HAP-1 (cell line): ENCODE results near the gene SMIM27.
"Not testable (repeated sequence)": the region's sequence is repeated elsewhere in the genome, so short reads cannot be mapped to it uniquely, and the experiment has no call there.

Experiments used
- DNase-seq, 2 experiments: peaks; one replicate each; pipeline ENCODE4 v3.0.0-alpha.2; 2016 to 2020; ENCODE audit warnings: low spot score in 2 of 2
- H3K27me3 ChIP-seq: fragments of 250-450 bp; sonication (Bioruptor Pico); 2 replicates; pipeline ENCODE4 v1.5.1; 2020; ENCODE audit warnings: low read depth, mild to moderate bottlenecking, moderate library complexity
- H3K36me3 ChIP-seq: fragments of 250-450 bp; sonication (Bioruptor Pico); replicated peaks from 2 replicates; pipeline ENCODE4 v1.5.1; 2020; ENCODE audit warnings: mild to moderate bottlenecking
- H3K4me1 ChIP-seq: fragments of 250-450 bp; sonication (Bioruptor Pico); 2 replicates; pipeline ENCODE4 v1.5.1; 2020; ENCODE audit warnings: mild to moderate bottlenecking
- H3K4me3 ChIP-seq: fragments of 250-450 bp; sonication (Bioruptor Pico); 2 replicates; pipeline ENCODE4 v1.5.1; 2020; ENCODE audit warnings: mild to moderate bottlenecking, moderate library complexity
- H3K9me3 ChIP-seq: fragments of 250-450 bp; sonication (Bioruptor Pico); 2 replicates; pipeline ENCODE4 v1.5.1; 2020; ENCODE audit warnings: mild to moderate bottlenecking, moderate library complexity
- in situ Hi-C: fragments of 300-500 bp; cut with MboI; formaldehyde crosslinking; loops from 3 replicates; pipeline ENCODE4 v1.14.3; 2020; ENCODE audit warnings: low sequenced_read_pairs, inconsistent platforms, mixed read lengths

Gene SMIM27

GRCh38 chr9:32552172-32552872 lies at the start of gene SMIM27, which contains the start of gene TOPORS:
Gene SMIM27 (plus strand): TSS chr9:32552327. CDS start chr9:32552435, 108 bp downstream.
Gene TOPORS (minus strand): TSS chr9:32552586. CDS start chr9:32552436, 150 bp downstream.
- Histone ChIP-seq H3K4me3 (peak within 1 kb of the TSS; percentile 85), H3K27me3 (no peaks in the 10 kb centered on the region), H3K36me3 (peaks cover 5% of the 10 kb centered on the region), H3K9me3 (no peaks in the 10 kb centered on the region), H3K4me1 (peaks cover 7% of the 10 kb centered on the region; the same call in 1 of the 2 replicates)
- DNase-seq, result peak; percentile 91 to 93
- in situ Hi-C loops, result no loop called here

DNA sequence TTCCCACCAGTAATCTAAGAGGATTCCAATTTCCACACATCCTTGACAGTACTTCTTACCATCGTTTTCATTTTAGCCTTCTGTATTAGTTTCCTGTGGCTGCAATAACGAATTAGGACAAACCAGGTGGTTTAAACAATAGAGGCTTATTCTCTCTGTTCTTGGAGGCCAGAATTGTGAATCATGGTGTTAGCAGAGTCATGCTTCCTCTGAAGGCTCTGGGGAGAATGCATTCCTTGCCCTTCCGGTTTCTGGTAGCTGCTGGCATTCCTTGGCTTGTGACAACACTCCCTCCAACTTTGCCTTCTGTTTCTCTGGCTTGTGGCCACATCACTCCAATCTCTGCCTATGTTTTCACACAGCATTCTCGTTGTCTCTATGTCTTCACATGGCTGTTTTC lies 49.7 kb upstream of the SMIM27 start:
- Histone ChIP-seq H3K27me3 (no peaks in the 10 kb centered on the region), H3K4me3 (no peak overlapping the region), H3K36me3 (no peaks in the 10 kb centered on the region), H3K4me1 (no peaks in the 10 kb centered on the region), H3K9me3 (no peaks in the 10 kb centered on the region)
- DNase-seq, result no peak
- in situ Hi-C loops, result no loop called here

DNA sequence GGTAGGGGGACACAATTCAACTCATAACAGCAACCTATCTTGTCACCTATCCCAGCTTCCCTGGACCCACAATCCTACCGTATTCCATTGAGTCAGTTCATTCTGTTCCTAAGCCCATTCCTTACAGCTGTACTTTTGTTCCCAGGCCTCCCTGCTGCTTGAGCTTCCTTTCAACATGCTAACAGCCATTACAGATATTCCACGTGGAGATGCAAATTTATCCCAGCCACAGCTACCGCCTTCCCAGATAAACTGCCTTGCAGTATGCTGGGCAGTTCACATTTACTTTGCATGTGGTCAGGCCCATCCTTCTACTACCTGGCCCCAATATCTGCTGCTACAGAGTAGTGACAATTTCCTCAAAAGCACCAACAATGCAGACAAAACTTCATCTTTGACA lies 49.1 kb upstream of the SMIM27 start:
- no peak for DNase-seq
- no peaks in the 10 kb centered on the region for H3K27me3 ChIP-seq
- in situ Hi-C loops, result no loop called here
- H3K36me3 ChIP-seq, result no peaks in the 10 kb centered on the region
- no peak overlapping the region for H3K4me3 ChIP-seq
- no peaks in the 10 kb centered on the region for H3K4me1 ChIP-seq
- no peaks in the 10 kb centered on the region for H3K9me3 ChIP-seq

GRCh38 chr9:32508728-32509127 lies 43.4 kb upstream of the SMIM27 start:
- Histone ChIP-seq H3K9me3 (no peaks in the 10 kb centered on the region), H3K36me3 (no peaks in the 10 kb centered on the region), H3K27me3 (no peaks in the 10 kb centered on the region), H3K4me1 (no peaks in the 10 kb centered on the region), H3K4me3 (no peak overlapping the region)
- no peak for DNase-seq
- in situ Hi-C loops, result no loop called here

- no peaks in the 10 kb centered on the region for H3K36me3 ChIP-seq
- H3K4me1 ChIP-seq, result no peaks in the 10 kb centered on the region
- peaks cover 10% of the 10 kb centered on the region for H3K9me3 ChIP-seq
- no peak overlapping the region for H3K4me3 ChIP-seq
- no peak for DNase-seq
- in situ Hi-C loops, result no loop called here
- H3K27me3 ChIP-seq, result no peaks in the 10 kb centered on the region
These were observed 35.9 kb upstream of the SMIM27 start for GRCh38 chr9:32516241-32516640.

- H3K27me3 ChIP-seq, result no peaks in the 10 kb centered on the region
- in situ Hi-C loops, result no loop called here
- H3K36me3 ChIP-seq, result no peaks in the 10 kb centered on the region
- no peak for DNase-seq
- H3K4me1 ChIP-seq, result no peaks in the 10 kb centered on the region
- no peak overlapping the region for H3K4me3 ChIP-seq
- H3K9me3 ChIP-seq, result peaks cover 10% of the 10 kb centered on the region
These were observed 33.9 kb upstream of the SMIM27 start for GRCh38 chr9:32518276-32518675.

- no peaks in the 10 kb centered on the region for H3K36me3 ChIP-seq
- peaks cover 7% of the 10 kb centered on the region for H3K4me1 ChIP-seq
- in situ Hi-C loops, result no loop called here
- no peaks in the 10 kb centered on the region for H3K27me3 ChIP-seq
- H3K9me3 ChIP-seq, result peaks cover 1% of the 10 kb centered on the region
- H3K4me3 ChIP-seq, result no peak overlapping the region
- DNase-seq, result no peak
These were observed 28.2 kb upstream of the SMIM27 start for GRCh38 chr9:32523910-32524309.

- H3K4me3 ChIP-seq, result not testable (repeated sequence)
These were observed 27.6 kb upstream of the SMIM27 start for GRCh38 chr9:32524558-32524891.

DNA sequence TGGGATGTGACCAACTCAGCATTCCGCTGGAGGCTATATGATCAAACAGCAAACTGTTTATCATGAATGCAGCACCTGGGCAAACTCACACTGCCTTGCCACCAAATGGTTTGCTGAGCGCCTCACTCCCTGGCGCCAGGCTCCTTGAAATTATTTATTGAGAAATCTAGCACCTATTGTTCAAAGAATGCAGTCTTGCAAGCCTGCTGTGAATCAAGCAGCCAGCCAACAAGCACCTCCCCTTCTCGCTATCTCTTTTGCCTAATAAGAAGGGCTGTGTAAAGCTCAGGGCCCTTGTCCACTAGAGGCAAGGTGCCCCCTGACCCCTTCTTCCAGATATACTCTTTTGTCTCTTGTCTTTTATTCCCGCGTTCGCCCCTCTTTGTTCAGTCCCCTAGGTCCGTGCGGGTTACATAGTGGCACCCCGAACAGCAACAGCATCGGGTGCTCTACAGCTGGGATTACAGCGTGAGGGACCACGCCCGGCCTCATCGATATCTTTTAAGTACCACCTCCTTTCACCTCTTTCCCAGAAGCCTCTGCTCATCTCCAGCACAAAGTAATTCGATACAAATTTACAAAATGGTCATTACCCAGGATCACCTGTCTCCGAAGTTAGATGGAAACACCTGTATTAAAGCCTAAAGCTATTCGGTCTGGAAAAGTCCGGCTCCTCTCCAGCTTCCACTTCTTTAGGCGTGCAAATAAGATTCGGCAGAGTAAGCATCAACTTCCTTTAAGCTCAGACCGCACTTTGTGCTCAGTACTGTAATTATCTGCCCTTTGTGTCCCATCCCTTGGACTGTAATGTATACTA lies 27.0 kb upstream of the SMIM27 start:
- Histone ChIP-seq H3K9me3 (no peaks in the 10 kb centered on the region; the same call in 1 of the 2 replicates), H3K36me3 (no peaks in the 10 kb centered on the region), H3K27me3 (no peaks in the 10 kb centered on the region), H3K4me1 (peaks cover 7% of the 10 kb centered on the region), H3K4me3 (peak overlapping the region; percentile 46)
- peak; percentile 25 to 48 for DNase-seq
- in situ Hi-C loops, result no loop called here

More at GRCh38 chr9:32524558-32524891, 27.6 kb upstream of the SMIM27 start:
- H3K9me3 ChIP-seq, H3K27me3 ChIP-seq, H3K36me3 ChIP-seq, H3K4me1 ChIP-seq, DNase-seq, in situ Hi-C loops: not testable (repeated sequence)

- in situ Hi-C loops, result no loop called here
- H3K9me3 ChIP-seq, result no peaks in the 10 kb centered on the region; the same call in 1 of the 2 replicates
- H3K4me3 ChIP-seq, result peak overlapping the region; percentile 46
- no peaks in the 10 kb centered on the region for H3K36me3 ChIP-seq
- no peaks in the 10 kb centered on the region for H3K27me3 ChIP-seq
- H3K4me1 ChIP-seq, result peaks cover 7% of the 10 kb centered on the region
- no peak for DNase-seq
These were observed 26.5 kb upstream of the SMIM27 start for GRCh38 chr9:32525709-32526030.

GRCh38 chr9:32526041-32526706 lies 26.0 kb upstream of the SMIM27 start, which contains the start of gene RIGI:
Gene RIGI (minus strand): TSS chr9:32526196. CDS start chr9:32526166, 30 bp downstream.
- in situ Hi-C loops, result no loop called here
- H3K27me3 ChIP-seq, result no peaks in the 10 kb centered on the region
- peak; percentile 90 to 95 for DNase-seq
- H3K4me3 ChIP-seq, result peak within 1 kb of the TSS; percentile 46
- H3K4me1 ChIP-seq, result peaks cover 7% of the 10 kb centered on the region
- H3K9me3 ChIP-seq, result no peaks in the 10 kb centered on the region
- no peaks in the 10 kb centered on the region for H3K36me3 ChIP-seq

GRCh38 chr9:32526707-32527048 lies 25.4 kb upstream of the SMIM27 start:
- DNase-seq, result no peak
- Histone ChIP-seq H3K4me3 (peak overlapping the region; percentile 46), H3K4me1 (peaks cover 7% of the 10 kb centered on the region), H3K27me3 (no peaks in the 10 kb centered on the region), H3K9me3 (no peaks in the 10 kb centered on the region), H3K36me3 (no peaks in the 10 kb centered on the region)
- in situ Hi-C loops, result no loop called here

- no peaks in the 10 kb centered on the region for H3K36me3 ChIP-seq
- H3K27me3 ChIP-seq, result no peaks in the 10 kb centered on the region
- H3K4me3 ChIP-seq, result no peak overlapping the region
- H3K4me1 ChIP-seq, result no peaks in the 10 kb centered on the region
- in situ Hi-C loops, result no loop called here
- no peak for DNase-seq
- H3K9me3 ChIP-seq, result no peaks in the 10 kb centered on the region
These were observed 18.8 kb upstream of the SMIM27 start for GRCh38 chr9:32533336-32533735.

DNA sequence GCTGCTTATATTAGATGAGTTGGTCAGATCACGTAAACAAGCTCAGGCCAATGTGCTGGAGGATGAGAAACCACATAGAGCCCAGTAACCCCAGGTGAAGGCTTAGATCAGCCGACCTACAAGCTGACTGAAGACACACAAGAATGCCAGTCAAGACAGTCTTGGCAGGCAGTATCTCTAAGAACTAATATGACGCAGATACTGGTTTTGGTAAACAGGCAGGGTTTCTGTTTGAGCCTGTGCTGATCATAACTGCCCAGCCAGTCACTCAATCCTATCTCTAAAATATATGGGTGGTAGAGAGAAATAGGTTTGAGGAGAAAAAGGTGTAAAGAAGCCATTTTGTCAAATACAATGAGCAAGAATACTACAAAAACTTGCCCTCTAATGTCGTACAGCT lies 18.3 kb upstream of the SMIM27 start:
- Histone ChIP-seq H3K4me1 (no peaks in the 10 kb centered on the region), H3K4me3 (no peak overlapping the region), H3K36me3 (no peaks in the 10 kb centered on the region), H3K9me3 (no peaks in the 10 kb centered on the region), H3K27me3 (no peaks in the 10 kb centered on the region)
- in situ Hi-C loops, result no loop called here
- no peak for DNase-seq
